NT2/D1 (cell line): ENCODE data around the gene ZNF773.

Experiments
- SUZ12 ChIP-seq: IDR thresholded peaks from 2 replicates; pipeline ENCODE4 v1.6.1; 2011; ENCODE audit not compliant: insufficient read length, insufficient read depth; ENCODE audit errors: extremely low read depth
- YY1 ChIP-seq: IDR thresholded peaks from 2 replicates; pipeline ENCODE4 v1.6.1; 2011; ENCODE audit not compliant: insufficient read length, insufficient read depth

- TF ChIP-seq SUZ12 (no peak), YY1 (no peak)
Observed at GRCh38 chr19:57465680-57466381, 33.9 kb upstream of the ZNF773 start.
